HG03175 (cell line): Measurements from ENCODE around the gene FRAS1.
"Not testable (repeated sequence)": the region's sequence is repeated elsewhere in the genome, so short reads cannot be mapped to it uniquely, and the experiment has no call there.

ENCODE experiments used
- ATAC-seq: cut with Tn5 transposase; IDR thresholded peaks from one replicate; pipeline ENCODE4 v1.9.1; 2021; ENCODE audit warnings: mild to moderate bottlenecking, moderate library complexity; ENCODE audit not compliant: unreplicated experiment

The FRAS1 gene

DNA sequence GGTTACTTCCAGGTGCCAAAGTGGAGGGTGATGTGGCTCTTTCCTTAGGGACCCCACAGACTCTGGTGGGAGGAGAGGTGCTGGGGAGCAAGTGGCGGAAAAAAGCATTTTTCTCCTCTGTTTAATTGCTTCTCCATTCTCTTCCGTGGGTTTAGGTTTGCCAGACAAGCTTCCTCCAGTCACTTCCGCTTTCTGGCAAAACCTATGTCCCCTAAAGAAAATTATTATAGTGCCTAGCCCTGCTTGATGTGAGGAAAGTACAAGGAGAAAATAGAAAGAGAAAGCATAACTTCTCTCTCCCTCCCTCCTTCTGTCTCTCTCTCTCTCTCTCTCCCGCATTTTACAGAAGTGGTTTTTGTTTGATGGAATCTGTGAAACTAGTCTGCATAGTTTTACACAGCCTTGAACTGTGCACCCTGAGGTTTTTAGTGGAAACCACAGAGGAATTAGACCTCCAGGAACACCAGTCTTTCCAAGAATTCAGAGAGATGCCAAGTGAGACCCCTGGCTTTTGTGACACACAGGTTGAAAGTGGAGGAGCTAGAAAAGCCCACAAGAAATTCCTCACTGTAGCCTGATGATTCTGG lies 263.3 kb downstream of the FRAS1 start:
- no peak for ATAC-seq

GRCh38 chr4:78322032-78322431 lies 264.9 kb downstream of the FRAS1 start:
- ATAC-seq = no peak

DNA sequence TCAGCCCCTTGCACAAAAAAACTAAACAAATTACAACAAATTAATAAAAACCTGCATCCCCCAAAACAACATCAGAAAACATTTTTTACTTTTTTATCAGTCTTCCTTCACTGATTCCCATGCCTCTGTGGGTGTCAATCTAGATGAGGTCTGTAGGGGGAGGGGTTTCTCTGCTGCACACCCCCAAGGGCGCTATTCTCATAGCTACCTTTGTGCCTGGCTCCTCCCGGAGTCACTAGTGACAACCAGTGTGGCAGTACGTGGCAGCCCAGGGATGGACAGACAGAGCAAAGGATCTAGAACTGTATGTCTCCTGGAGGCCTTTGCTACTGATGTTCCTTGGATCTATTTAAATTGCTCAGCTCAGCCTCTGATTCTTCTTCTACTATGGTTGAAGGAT lies 266.3 kb downstream of the FRAS1 start:
- ATAC-seq = no peak

GRCh38 chr4:78324625-78325024 lies 267.5 kb downstream of the FRAS1 start:
- no peak for ATAC-seq

- ATAC-seq = no peak
These were observed 268.4 kb downstream of the FRAS1 start for GRCh38 chr4:78325271-78326157.

DNA sequence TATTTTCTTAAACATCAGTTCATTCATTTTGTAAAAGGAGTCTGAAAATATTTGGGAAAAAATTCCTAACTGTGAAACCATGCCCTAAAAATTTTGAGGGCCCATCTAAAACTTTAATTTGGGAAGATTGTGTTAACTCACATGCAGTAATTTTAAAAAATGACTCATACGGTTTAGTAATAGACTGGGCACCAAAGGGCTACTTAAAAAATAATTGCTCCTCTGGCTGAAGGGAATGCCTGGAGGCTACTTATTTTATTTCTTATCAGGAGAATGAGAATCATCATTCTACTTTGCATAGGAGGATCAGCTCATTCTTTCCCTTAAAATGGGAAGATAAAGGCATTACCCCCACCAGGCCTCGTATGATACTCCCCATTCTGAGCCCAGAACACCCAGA lies 271.5 kb downstream of the FRAS1 start:
- not testable (repeated sequence) for ATAC-seq

DNA sequence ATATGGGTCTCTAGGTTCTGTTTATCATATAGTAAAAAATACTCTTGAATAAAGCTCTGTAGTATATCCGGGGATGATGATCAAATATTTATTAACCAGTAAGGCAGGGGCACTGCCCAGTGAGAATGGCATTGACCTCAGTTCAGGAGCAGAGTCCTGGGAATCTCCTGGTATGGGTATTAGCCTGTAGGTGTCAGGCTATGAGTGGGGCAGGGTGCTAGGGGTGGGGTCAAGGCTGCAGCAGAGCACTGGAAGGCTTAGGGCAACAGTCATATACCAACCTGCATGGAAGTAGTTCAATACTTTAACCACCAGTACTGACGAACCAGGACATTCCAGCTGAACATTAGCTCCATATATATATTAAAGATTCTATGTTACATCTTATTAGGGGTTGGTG lies 274.1 kb downstream of the FRAS1 start:
- ATAC-seq = no peak

DNA sequence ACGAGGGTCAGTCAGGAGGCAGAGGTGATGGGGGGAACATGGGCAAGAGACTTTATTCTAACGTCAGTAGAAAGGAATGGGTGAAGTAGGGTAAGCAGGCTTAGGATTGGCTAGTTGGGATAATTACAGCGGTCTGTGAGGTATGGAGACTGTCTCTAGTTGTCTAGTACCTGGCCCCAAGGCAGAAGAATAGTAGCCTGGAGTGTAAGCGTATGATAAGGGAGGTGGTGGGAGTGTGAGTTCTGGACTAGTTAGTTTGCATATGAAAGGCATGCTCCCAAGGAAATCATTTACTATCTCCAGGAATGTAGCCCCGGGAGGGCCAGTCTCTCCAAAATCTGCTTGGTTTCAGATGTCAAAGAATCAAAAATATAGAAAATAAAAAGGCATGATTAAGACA lies 274.8 kb downstream of the FRAS1 start:
- ATAC-seq = no peak

- ATAC-seq = no peak
These were observed 275.9 kb downstream of the FRAS1 start for GRCh38 chr4:78332976-78333375.

- ATAC-seq = no peak
These were observed 279.2 kb downstream of the FRAS1 start for GRCh38 chr4:78336093-78336943.

DNA sequence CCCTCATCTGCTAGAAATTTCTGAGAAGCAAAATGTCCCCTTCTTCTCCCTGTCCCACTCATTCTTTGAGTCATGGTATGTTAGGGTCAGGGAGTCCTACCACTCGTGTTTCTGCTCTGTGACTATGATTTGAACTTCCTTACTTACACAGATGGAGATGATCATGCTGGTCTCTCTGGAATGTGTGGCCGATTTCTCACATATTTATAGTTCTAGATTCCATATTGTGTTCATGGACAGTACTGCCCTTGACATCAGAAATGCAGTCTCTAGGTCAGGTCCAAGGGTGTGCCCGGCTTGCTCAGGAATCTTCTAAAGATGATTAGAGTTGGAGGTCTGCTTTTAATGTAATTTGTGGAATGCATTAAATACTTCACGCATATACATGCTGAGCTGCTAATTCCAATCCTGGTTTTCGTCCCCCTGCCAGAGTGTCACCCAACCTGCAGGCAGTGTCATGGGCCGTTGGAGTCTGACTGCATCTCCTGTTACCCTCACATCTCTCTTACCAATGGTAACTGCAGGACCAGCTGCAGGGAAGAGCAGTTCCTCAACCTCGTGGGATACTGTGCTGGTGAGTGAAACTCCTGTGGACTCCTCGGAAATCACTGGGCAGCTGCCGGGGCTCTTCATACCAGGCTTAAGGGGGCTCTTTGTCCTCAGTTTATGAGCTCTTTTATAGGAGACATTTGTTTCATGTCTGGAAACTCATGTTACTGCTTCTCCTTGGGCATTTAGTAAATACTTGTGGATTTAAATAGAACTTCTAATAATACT lies 280.3 kb downstream of the FRAS1 start:
- ATAC-seq = no peak

DNA sequence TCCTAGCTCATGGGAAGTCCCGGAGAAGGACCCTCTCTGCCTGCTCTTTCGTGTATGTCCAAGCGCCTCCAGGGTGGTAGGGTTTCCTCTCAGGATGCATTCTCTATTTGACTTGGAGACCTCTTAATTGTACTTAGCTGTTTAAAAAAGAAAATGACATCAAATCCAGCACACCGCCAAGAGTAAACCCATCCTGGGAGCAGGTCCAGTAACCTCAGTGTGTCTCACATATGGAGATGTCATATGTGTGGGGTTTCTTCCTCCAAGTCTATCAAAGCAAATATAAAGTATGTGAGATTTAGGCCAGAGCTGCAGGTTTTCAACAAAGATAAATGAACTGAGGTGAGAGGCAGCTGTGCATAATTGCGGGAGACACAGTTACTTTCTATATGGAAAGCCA lies 285.0 kb downstream of the FRAS1 start:
- no peak for ATAC-seq

GRCh38 chr4:78343682-78344081 lies 286.6 kb downstream of the FRAS1 start:
- ATAC-seq = no peak

GRCh38 chr4:78345237-78345636 lies 288.1 kb downstream of the FRAS1 start:
- ATAC-seq = no peak

GRCh38 chr4:78346222-78346621 lies 289.1 kb downstream of the FRAS1 start:
- ATAC-seq = no peak

DNA sequence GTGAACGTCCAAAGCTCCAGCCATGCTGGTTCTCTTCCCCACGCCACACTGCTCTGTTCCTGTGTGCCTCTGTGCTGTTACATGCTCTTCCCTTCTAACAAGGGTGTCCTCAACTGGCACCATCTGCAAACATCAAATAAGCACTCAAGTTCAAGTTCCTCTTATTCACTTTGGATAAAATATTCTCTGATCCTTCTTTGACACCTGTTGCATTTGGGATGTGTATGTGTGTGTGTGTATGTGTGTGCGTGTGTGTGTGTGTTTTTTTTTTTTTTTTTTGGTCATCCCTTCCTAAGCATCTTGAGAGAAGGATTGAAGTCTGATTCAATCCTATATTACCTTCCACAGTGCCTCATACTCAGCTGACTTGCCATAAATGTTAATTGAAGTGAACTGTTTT lies 290.4 kb downstream of the FRAS1 start:
- no peak for ATAC-seq

DNA sequence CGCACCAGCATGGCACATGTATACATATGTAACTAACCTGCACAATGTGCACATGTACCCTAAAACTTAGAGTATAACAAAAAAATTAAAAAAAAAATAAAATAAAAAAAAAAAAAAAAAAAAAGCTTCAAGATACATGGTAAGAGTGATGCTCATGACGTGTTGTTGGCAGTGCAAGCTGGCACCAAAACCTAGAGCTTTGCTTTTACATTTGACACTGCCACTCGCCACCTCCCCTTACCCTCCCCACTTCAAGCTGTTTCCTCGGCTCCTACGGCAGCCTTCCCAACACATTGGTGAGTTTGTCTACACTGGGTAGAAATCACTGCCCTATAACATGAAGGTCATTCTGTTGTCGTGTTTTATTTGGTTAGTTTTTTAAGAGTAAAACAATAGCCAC lies 296.8 kb downstream of the FRAS1 start:
- ATAC-seq = no peak

DNA sequence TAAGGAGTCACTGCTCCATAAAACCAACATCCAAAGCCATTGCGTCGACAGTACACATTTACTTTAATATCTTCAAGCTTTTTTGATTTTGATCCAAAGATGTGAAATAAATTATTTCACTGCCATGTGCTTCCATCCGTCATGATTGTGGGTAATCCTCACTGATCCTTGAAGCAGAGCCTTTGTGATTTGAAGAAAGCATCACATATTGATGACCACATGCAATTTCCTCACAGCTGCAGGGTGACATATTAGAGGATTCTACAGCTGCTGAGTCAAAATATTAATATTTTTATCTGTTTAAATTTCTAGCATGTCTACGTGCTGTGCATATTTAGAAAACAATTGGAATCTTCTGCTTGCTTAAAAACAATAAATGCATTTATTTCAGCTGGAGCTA lies 297.7 kb downstream of the FRAS1 start:
- no peak for ATAC-seq

DNA sequence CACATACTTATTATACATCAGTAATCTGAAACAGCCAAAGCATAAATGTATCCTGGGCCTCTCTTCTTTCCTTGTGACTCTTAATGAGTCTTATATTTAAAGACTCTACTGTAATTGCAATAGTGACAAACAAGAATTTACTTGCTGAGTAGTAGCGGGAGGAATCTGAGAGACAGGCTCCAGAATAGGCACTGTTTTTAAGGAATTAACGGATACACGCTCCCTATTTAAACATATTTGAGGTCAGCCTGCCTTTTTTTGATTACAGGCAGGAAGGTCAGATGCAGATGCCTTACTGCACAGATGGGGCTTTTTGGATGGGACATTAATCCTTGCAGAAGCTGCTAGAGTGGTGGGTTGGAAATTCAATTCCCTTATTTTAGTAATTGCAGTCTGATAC lies 298.2 kb downstream of the FRAS1 start:
- no peak for ATAC-seq

- ATAC-seq = no peak
These were observed 299.2 kb downstream of the FRAS1 start for GRCh38 chr4:78356251-78356786.

- no peak for ATAC-seq
These were observed 300.0 kb downstream of the FRAS1 start for GRCh38 chr4:78357122-78357521.
